ENCODE data around the gene GPD2.

Gene GPD2

GRCh38 chr2:156447761-156448160 is 11.6 kb downstream of the GPD2 start:
- Histone ChIP-seq H3K9me3 (ENCODE audit: insufficient read depth, low read depth, low read length) (no peaks in the 10 kb centered on the region), H3K4me2 (ENCODE audit: low read length) (no peak overlapping the region), H3K18ac (ENCODE audit: low read length) (no peak overlapping the region), H3K27ac (ENCODE audit: low read depth, low read length) (no peak overlapping the region), H3K9ac (ENCODE audit: low read length) (no peak overlapping the region), H3K79me2 (ENCODE audit: control insufficient read depth, insufficient read depth, low read length, poor library complexity) (no peaks in the 10 kb centered on the region), H2BK5ac (ENCODE audit: low read depth, low read length, poor library complexity) (no peak overlapping the region), H4K91ac (ENCODE audit: low read depth, low read length) (no peak overlapping the region), H4K8ac (ENCODE audit: low read depth, low read length) (no peak overlapping the region), H3K23ac (ENCODE audit: low read length) (no peak overlapping the region), H2BK120ac (ENCODE audit: insufficient read depth, low read length, poor library complexity) (no peak overlapping the region), H2AFZ (ENCODE audit: insufficient read depth, low read length, poor library complexity) (no peak overlapping the region), H3K79me1 (ENCODE audit: low read length) (no peaks in the 10 kb centered on the region), H4K12ac (ENCODE audit: low read depth, low read length) (no peak overlapping the region), H3K14ac (ENCODE audit: low read length) (no peak overlapping the region), H3K4me3 (ENCODE audit: low read depth, low read length) (no peak overlapping the region), H3K4me1 (ENCODE audit: control insufficient read depth in 1 of 2, insufficient read depth in 2 of 2, low read length in 2 of 2) (no peaks in the 10 kb centered on the region), H2BK12ac (ENCODE audit: low read length) (no peak overlapping the region), H3K36me3 (ENCODE audit: control insufficient read depth in 1 of 2, insufficient read depth in 2 of 2, low read length in 2 of 2) (peaks cover 0 to 2% of the 10 kb centered on the region in 2 experiments), H3K27me3 (ENCODE audit: insufficient read depth, low read length) (no peaks in the 10 kb centered on the region), H2AK5ac (ENCODE audit: low read length) (no peak overlapping the region), H3K4ac (ENCODE audit: low read depth, low read length) (no peak overlapping the region)
- no peak for DNase-seq
- no CpG with 5 or more reads among the region's 1 CpG for WGBS (ENCODE audit: extremely low coverage, insufficient coverage, insufficient read length)

GRCh38 chr2:156448766-156449165 is 12.6 kb downstream of the GPD2 start:
- no peak overlapping the region for H2AFZ ChIP-seq (ENCODE audit: insufficient read depth, low read length, poor library complexity)
- no peak for DNase-seq
- H3K18ac ChIP-seq (ENCODE audit: low read length) = no peak overlapping the region
- H3K36me3 ChIP-seq (ENCODE audit: control insufficient read depth in 1 of 2, insufficient read depth in 2 of 2, low read length in 2 of 2) = peaks cover 0 to 2% of the 10 kb centered on the region in 2 experiments
- no peak overlapping the region for H3K14ac ChIP-seq (ENCODE audit: low read length)
- H3K4ac ChIP-seq (ENCODE audit: low read depth, low read length) = no peak overlapping the region
- WGBS (ENCODE audit: extremely low coverage, insufficient coverage, insufficient read length) = no CpG with 5 or more reads among the region's 1 CpG
- no peak overlapping the region for H2BK120ac ChIP-seq (ENCODE audit: insufficient read depth, low read length, poor library complexity)
- no peak overlapping the region for H3K23ac ChIP-seq (ENCODE audit: low read length)
- H4K12ac ChIP-seq (ENCODE audit: low read depth, low read length) = no peak overlapping the region
- no peak overlapping the region for H3K4me3 ChIP-seq (ENCODE audit: low read depth, low read length)
- no peak overlapping the region for H4K91ac ChIP-seq (ENCODE audit: low read depth, low read length)
- no peak overlapping the region for H3K9ac ChIP-seq (ENCODE audit: low read length)
- H4K8ac ChIP-seq (ENCODE audit: low read depth, low read length) = no peak overlapping the region
- H3K79me1 ChIP-seq (ENCODE audit: low read length) = no peaks in the 10 kb centered on the region
- no peak overlapping the region for H3K27ac ChIP-seq (ENCODE audit: low read depth, low read length)
- H2BK5ac ChIP-seq (ENCODE audit: low read depth, low read length, poor library complexity) = no peak overlapping the region
- H3K27me3 ChIP-seq (ENCODE audit: insufficient read depth, low read length) = no peaks in the 10 kb centered on the region
- no peaks in the 10 kb centered on the region for H3K9me3 ChIP-seq (ENCODE audit: insufficient read depth, low read depth, low read length)
- H3K79me2 ChIP-seq (ENCODE audit: control insufficient read depth, insufficient read depth, low read length, poor library complexity) = no peaks in the 10 kb centered on the region
- H2BK12ac ChIP-seq (ENCODE audit: low read length) = no peak overlapping the region
- H3K4me1 ChIP-seq (ENCODE audit: control insufficient read depth in 1 of 2, insufficient read depth in 2 of 2, low read length in 2 of 2) = no peaks in the 10 kb centered on the region
- H3K4me2 ChIP-seq (ENCODE audit: low read length) = no peak overlapping the region
- no peak overlapping the region for H2AK5ac ChIP-seq (ENCODE audit: low read length)

- Histone ChIP-seq H3K4me1 (ENCODE audit: control insufficient read depth in 1 of 2, insufficient read depth in 2 of 2, low read length in 2 of 2) (no peaks in the 10 kb centered on the region), H3K27me3 (ENCODE audit: insufficient read depth, low read length) (no peaks in the 10 kb centered on the region), H2BK5ac (ENCODE audit: low read depth, low read length, poor library complexity) (no peak overlapping the region), H4K91ac (ENCODE audit: low read depth, low read length) (no peak overlapping the region), H2BK12ac (ENCODE audit: low read length) (no peak overlapping the region), H3K4me2 (ENCODE audit: low read length) (no peak overlapping the region), H3K18ac (ENCODE audit: low read length) (no peak overlapping the region), H2BK120ac (ENCODE audit: insufficient read depth, low read length, poor library complexity) (no peak overlapping the region), H3K9ac (ENCODE audit: low read length) (no peak overlapping the region), H3K23ac (ENCODE audit: low read length) (no peak overlapping the region), H3K27ac (ENCODE audit: low read depth, low read length) (no peak overlapping the region), H4K8ac (ENCODE audit: low read depth, low read length) (no peak overlapping the region), H2AFZ (ENCODE audit: insufficient read depth, low read length, poor library complexity) (no peak overlapping the region), H3K36me3 (ENCODE audit: control insufficient read depth in 1 of 2, insufficient read depth in 2 of 2, low read length in 2 of 2) (peaks cover 0 to 2% of the 10 kb centered on the region in 2 experiments), H2AK5ac (ENCODE audit: low read length) (no peak overlapping the region), H3K79me2 (ENCODE audit: control insufficient read depth, insufficient read depth, low read length, poor library complexity) (no peaks in the 10 kb centered on the region), H3K14ac (ENCODE audit: low read length) (no peak overlapping the region), H3K4ac (ENCODE audit: low read depth, low read length) (no peak overlapping the region), H3K4me3 (ENCODE audit: low read depth, low read length) (no peak overlapping the region), H3K79me1 (ENCODE audit: low read length) (no peaks in the 10 kb centered on the region), H4K12ac (ENCODE audit: low read depth, low read length) (no peak overlapping the region), H3K9me3 (ENCODE audit: insufficient read depth, low read depth, low read length) (no peaks in the 10 kb centered on the region)
- no peak for DNase-seq
These were observed 16.8 kb downstream of the GPD2 start for GRCh38 chr2:156452971-156453370.

- no peaks in the 10 kb centered on the region for H3K9me3 ChIP-seq (ENCODE audit: insufficient read depth, low read depth, low read length)
- H3K4me2 ChIP-seq (ENCODE audit: low read length) = no peak overlapping the region
- H3K36me3 ChIP-seq (ENCODE audit: control insufficient read depth in 1 of 2, insufficient read depth in 2 of 2, low read length in 2 of 2) = peaks cover 0 to 2% of the 10 kb centered on the region in 2 experiments
- H3K79me1 ChIP-seq (ENCODE audit: low read length) = no peaks in the 10 kb centered on the region
- no peak overlapping the region for H3K14ac ChIP-seq (ENCODE audit: low read length)
- H3K4ac ChIP-seq (ENCODE audit: low read depth, low read length) = no peak overlapping the region
- H4K91ac ChIP-seq (ENCODE audit: low read depth, low read length) = no peak overlapping the region
- no peak overlapping the region for H4K8ac ChIP-seq (ENCODE audit: low read depth, low read length)
- H2BK120ac ChIP-seq (ENCODE audit: insufficient read depth, low read length, poor library complexity) = no peak overlapping the region
- DNase-seq = peak in 1 of 2 donors; percentile 16
- H2AK5ac ChIP-seq (ENCODE audit: low read length) = no peak overlapping the region
- H2BK5ac ChIP-seq (ENCODE audit: low read depth, low read length, poor library complexity) = no peak overlapping the region
- H3K9ac ChIP-seq (ENCODE audit: low read length) = no peak overlapping the region
- WGBS (ENCODE audit: extremely low coverage, insufficient coverage, insufficient read length) = no CpG with 5 or more reads among the region's 2 CpGs
- H3K79me2 ChIP-seq (ENCODE audit: control insufficient read depth, insufficient read depth, low read length, poor library complexity) = peaks cover 2% of the 10 kb centered on the region
- no peak overlapping the region for H3K4me3 ChIP-seq (ENCODE audit: low read depth, low read length)
- H3K18ac ChIP-seq (ENCODE audit: low read length) = no peak overlapping the region
- no peak overlapping the region for H4K12ac ChIP-seq (ENCODE audit: low read depth, low read length)
- no peaks in the 10 kb centered on the region for H3K4me1 ChIP-seq (ENCODE audit: control insufficient read depth in 1 of 2, insufficient read depth in 2 of 2, low read length in 2 of 2)
- no peaks in the 10 kb centered on the region for H3K27me3 ChIP-seq (ENCODE audit: insufficient read depth, low read length)
- H3K27ac ChIP-seq (ENCODE audit: low read depth, low read length) = no peak overlapping the region
- H2AFZ ChIP-seq (ENCODE audit: insufficient read depth, low read length, poor library complexity) = no peak overlapping the region
- H2BK12ac ChIP-seq (ENCODE audit: low read length) = no peak overlapping the region
- no peak overlapping the region for H3K23ac ChIP-seq (ENCODE audit: low read length)
These were observed 19.3 kb downstream of the GPD2 start for GRCh38 chr2:156455361-156455975.
